ENCODE data around the gene COPZ2. TPM values are rescaled to one million over a fixed set of nuclear protein-coding genes. Genes with fewer than 3 reads are reported as not detected.
A peak's percentile ranks its signal among the peaks of the same experiment; 100 is the strongest.

COPZ2 gene
- total and polyA plus RNA-seq, 9 donors: 30.1 to 99.2 (median 47.5) TPM

DNA sequence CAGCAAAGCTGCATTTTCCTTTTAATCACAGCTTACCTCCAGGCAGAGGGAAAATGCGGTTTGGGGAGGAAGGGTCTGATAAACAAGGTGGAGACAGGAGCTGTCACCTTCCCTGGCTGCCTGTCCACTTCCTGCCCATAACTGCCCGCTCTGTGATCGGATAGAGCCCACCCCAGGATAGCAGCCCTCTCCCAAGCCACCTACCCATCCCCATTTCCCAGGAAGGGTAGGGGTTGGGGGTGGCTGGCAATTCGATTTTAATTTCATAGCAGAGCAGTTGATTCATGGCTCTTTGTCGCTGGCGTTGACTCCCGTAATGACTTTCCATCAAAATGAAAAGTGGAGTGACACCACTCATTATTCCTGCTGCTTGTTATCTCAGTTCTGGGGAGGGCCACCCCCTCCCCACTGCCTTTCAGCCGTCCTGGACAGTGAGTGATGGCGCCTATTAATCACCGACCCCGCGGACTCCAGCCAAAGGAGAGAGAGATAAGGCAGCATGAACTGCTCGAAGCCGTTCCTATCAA, 55.4 kb downstream of the COPZ2 start:
- no peak overlapping the region for H3K27ac ChIP-seq (ENCODE audit: low read length)
- H3K27me3 ChIP-seq (ENCODE audit: control insufficient read depth, insufficient read depth, low read length): no peaks in the 10 kb centered on the region
- no peak overlapping the region for H3K4me3 ChIP-seq (ENCODE audit: low read length)
- WGBS (ENCODE audit: insufficient coverage): 82% methylated on average over 3 of the region's 14 CpGs
- H3K9me3 ChIP-seq (replicated peaks; ENCODE audit: control insufficient read depth, low read depth, low read length): no peaks in the 10 kb centered on the region
- H3K4me1 ChIP-seq (ENCODE audit: control insufficient read depth, insufficient read depth, low read length): peaks cover 3% of the 10 kb centered on the region
- DNase-seq: no peak
- peaks cover 62% of the 10 kb centered on the region for H3K36me3 ChIP-seq (ENCODE audit: control insufficient read depth, insufficient read depth, low read length)

DNA sequence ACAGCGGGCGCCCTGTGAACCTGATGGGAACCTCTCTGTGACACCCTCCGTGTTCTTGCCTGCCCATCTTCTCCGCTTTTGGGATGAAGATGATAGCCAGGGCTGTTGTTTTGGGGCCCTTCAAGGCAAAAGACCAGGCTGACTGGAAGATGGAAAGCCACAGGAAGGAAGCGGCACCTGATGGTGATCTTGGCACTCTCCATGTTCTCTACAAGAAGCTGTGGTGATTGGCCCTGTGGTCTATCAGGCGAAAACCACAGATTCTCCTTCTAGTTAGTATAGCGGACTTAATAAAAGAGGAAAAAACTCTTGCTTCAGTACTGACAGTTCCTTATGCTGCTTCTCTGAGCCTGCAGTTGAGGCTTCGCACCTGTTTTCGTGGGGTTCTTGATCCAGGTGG, 56.1 kb downstream of the COPZ2 start:
- no peak overlapping the region for H3K27ac ChIP-seq (ENCODE audit: low read length)
- H3K27me3 ChIP-seq (ENCODE audit: control insufficient read depth, insufficient read depth, low read length): no peaks in the 10 kb centered on the region
- DNase-seq: no peak
- WGBS (ENCODE audit: insufficient coverage): 89% methylated on average over 8 of the region's 9 CpGs
- peaks cover 66% of the 10 kb centered on the region for H3K36me3 ChIP-seq (ENCODE audit: control insufficient read depth, insufficient read depth, low read length)
- no peaks in the 10 kb centered on the region for H3K9me3 ChIP-seq (replicated peaks; ENCODE audit: control insufficient read depth, low read depth, low read length)
- no peak overlapping the region for H3K4me3 ChIP-seq (ENCODE audit: low read length)
- no peaks in the 10 kb centered on the region for H3K4me1 ChIP-seq (ENCODE audit: control insufficient read depth, insufficient read depth, low read length)

DNA sequence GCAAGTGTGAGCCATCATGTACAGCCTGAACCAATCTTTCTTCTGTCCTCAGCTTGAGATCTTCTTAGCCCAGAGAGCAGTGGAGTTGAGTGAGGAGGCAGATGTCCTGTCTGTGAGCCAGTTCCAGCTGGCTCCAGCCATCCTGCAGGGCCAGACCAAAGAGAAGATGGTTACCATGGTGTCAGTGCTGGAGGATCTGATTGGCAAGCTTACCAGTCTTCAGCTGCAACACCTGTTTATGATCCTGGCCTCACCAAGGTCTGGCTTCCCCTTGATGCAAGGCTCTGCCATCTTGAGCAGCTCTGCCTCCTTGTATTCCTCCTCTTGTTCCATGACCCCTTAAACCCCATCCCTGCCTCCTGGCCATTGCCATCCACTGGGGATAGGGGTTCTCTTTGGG, 57.1 kb downstream of the COPZ2 start:
- Histone ChIP-seq H3K36me3 (ENCODE audit: control insufficient read depth, insufficient read depth, low read length) (peaks cover 75% of the 10 kb centered on the region), H3K4me3 (ENCODE audit: low read length) (no peak overlapping the region), H3K9me3 (replicated peaks; ENCODE audit: control insufficient read depth, low read depth, low read length) (no peaks in the 10 kb centered on the region), H3K4me1 (ENCODE audit: control insufficient read depth, insufficient read depth, low read length) (no peaks in the 10 kb centered on the region), H3K27me3 (ENCODE audit: control insufficient read depth, insufficient read depth, low read length) (no peaks in the 10 kb centered on the region), H3K27ac (ENCODE audit: low read length) (no peak overlapping the region)
- no peak for DNase-seq

DNA sequence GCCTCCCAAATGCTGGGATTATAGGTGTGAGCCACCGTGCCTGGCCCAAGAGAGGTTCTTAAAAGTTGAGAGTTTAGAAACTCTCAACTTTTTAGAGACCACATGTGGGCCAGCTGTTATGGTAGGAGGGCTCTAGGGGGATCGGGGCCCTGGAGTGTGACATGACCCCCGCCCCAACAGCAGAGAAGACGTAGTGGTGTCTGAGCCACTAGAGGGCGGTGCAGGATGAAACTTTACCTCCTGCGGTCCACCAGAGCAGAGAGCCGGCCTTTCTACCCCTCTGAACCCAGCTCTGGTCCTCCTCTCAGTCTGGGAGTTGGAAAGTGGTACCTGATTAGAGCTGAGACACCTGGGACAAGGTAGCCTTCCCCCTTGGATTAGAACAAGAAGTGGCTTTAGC, 59.3 kb downstream of the COPZ2 start:
- no peak overlapping the region for H3K27ac ChIP-seq (ENCODE audit: low read length)
- no peaks in the 10 kb centered on the region for H3K9me3 ChIP-seq (replicated peaks; ENCODE audit: control insufficient read depth, low read depth, low read length)
- no peak overlapping the region for H3K4me3 ChIP-seq (ENCODE audit: low read length)
- H3K27me3 ChIP-seq (ENCODE audit: control insufficient read depth, insufficient read depth, low read length): no peaks in the 10 kb centered on the region
- DNase-seq: peak; percentile 62
- H3K36me3 ChIP-seq (ENCODE audit: control insufficient read depth, insufficient read depth, low read length): peaks cover 91% of the 10 kb centered on the region
- H3K4me1 ChIP-seq (ENCODE audit: control insufficient read depth, insufficient read depth, low read length): no peaks in the 10 kb centered on the region
- WGBS (ENCODE audit: insufficient coverage): no CpG with 5 or more reads among the region's 7 CpGs

Other genes with a start within 250 kb of the COPZ2 start
- gene OSBPL7, start 216.0 kb downstream of the COPZ2 start, total RNA-seq: 9.7 TPM
- gene OSBPL7, start 216.0 kb downstream of the COPZ2 start, polyA plus RNA-seq (ENCODE audit: insufficient read depth in 1 of 8, insufficient read length in 8 of 8, low replicate concordance in 1 of 8): 10 to 100 TPM in 5 of 8 donors, 1 to 10 TPM in 3; 7.1 to 18.7 (median 11.9) TPM
- 37.5 TPM for gene MRPL10, start 206.3 kb downstream of the COPZ2 start, total RNA-seq
- 10 to 100 TPM; 47.1 to 62.9 (median 57.2) TPM for gene MRPL10, start 206.3 kb downstream of the COPZ2 start, polyA plus RNA-seq (ENCODE audit: insufficient read depth in 1 of 8, insufficient read length in 8 of 8, low replicate concordance in 1 of 8)
- gene LRRC46, start 206.1 kb downstream of the COPZ2 start, total RNA-seq: 0.04 TPM
- gene LRRC46, start 206.1 kb downstream of the COPZ2 start, polyA plus RNA-seq (ENCODE audit: insufficient read depth in 1 of 8, insufficient read length in 8 of 8, low replicate concordance in 1 of 8): 1 to 10 TPM in 5 of 8 donors, under 1 TPM in 3; 0.57 to 1.6 (median 1.1) TPM
- gene SCRN2, start 196.5 kb downstream of the COPZ2 start, total RNA-seq: 33.8 TPM
- 10 to 100 TPM; 20.3 to 33.7 (median 24.5) TPM for gene SCRN2, start 196.5 kb downstream of the COPZ2 start, polyA plus RNA-seq (ENCODE audit: insufficient read depth in 1 of 8, insufficient read length in 8 of 8, low replicate concordance in 1 of 8)
- gene SP6, start 186.6 kb downstream of the COPZ2 start, total RNA-seq: 0.18 TPM
- 1 to 10 TPM in 6 of 8 donors, under 1 TPM in 2; 0.69 to 3.2 (median 1.2) TPM for gene SP6, start 186.6 kb downstream of the COPZ2 start, polyA plus RNA-seq (ENCODE audit: insufficient read depth in 1 of 8, insufficient read length in 8 of 8, low replicate concordance in 1 of 8)
- gene SP2, start 141.6 kb downstream of the COPZ2 start, total RNA-seq: 2.0 TPM
- gene SP2, start 141.6 kb downstream of the COPZ2 start, polyA plus RNA-seq (ENCODE audit: insufficient read depth in 1 of 8, insufficient read length in 8 of 8, low replicate concordance in 1 of 8): 10 to 100 TPM; 13.3 to 19.5 (median 17.0) TPM
- 11.8 TPM for gene PNPO, start 96.2 kb downstream of the COPZ2 start, total RNA-seq
- gene PNPO, start 96.2 kb downstream of the COPZ2 start, polyA plus RNA-seq (ENCODE audit: insufficient read depth in 1 of 8, insufficient read length in 8 of 8, low replicate concordance in 1 of 8): 10 to 100 TPM in 1 of 8 donors, 1 to 10 TPM in 7; 5.9 to 10.2 (median 8.8) TPM
- gene PRR15L, start 79.9 kb downstream of the COPZ2 start, total RNA-seq: not detected
- gene PRR15L, start 79.9 kb downstream of the COPZ2 start, polyA plus RNA-seq (ENCODE audit: insufficient read depth in 1 of 8, insufficient read length in 8 of 8, low replicate concordance in 1 of 8): 10 to 100 TPM in 1 of 8 donors, 1 to 10 TPM in 1, under 1 TPM in 4, not detected in 2; 0.11 to 10.7 (median 0.21) TPM
- gene CDK5RAP3, start 66.7 kb downstream of the COPZ2 start, total RNA-seq: 90.3 TPM
- gene CDK5RAP3, start 66.7 kb downstream of the COPZ2 start, polyA plus RNA-seq (ENCODE audit: insufficient read depth in 1 of 8, insufficient read length in 8 of 8, low replicate concordance in 1 of 8): 10 to 100 TPM; 72.6 to 99.0 (median 83.5) TPM
- 68.7 TPM for gene NFE2L1, start 10.6 kb upstream of the COPZ2 start, total RNA-seq
- 100 to 1,000 TPM; 199 to 326 (median 258) TPM for gene NFE2L1, start 10.6 kb upstream of the COPZ2 start, polyA plus RNA-seq (ENCODE audit: insufficient read depth in 1 of 8, insufficient read length in 8 of 8, low replicate concordance in 1 of 8)
- 54.0 TPM for gene CBX1, start 63.7 kb upstream of the COPZ2 start, total RNA-seq
- gene CBX1, start 63.7 kb upstream of the COPZ2 start, polyA plus RNA-seq (ENCODE audit: insufficient read depth in 1 of 8, insufficient read length in 8 of 8, low replicate concordance in 1 of 8): 100 to 1,000 TPM in 3 of 8 donors, 10 to 100 TPM in 5; 75.5 to 118 (median 88.9) TPM
- gene SNX11, start 70.0 kb upstream of the COPZ2 start, total RNA-seq: 6.9 TPM
- 10 to 100 TPM in 7 of 8 donors, 1 to 10 TPM in 1; 9.1 to 12.9 (median 11.3) TPM for gene SNX11, start 70.0 kb upstream of the COPZ2 start, polyA plus RNA-seq (ENCODE audit: insufficient read depth in 1 of 8, insufficient read length in 8 of 8, low replicate concordance in 1 of 8)